ENCODE measurements around the gene WDR73.

GRCh38 chr15:84621358-84621979, 32.6 kb downstream of the WDR73 start:
- TF ChIP-seq MAX (IDR thresholded peaks at IDR 0.05; ENCODE audit: low read depth, low read length), result no peak
- TF ChIP-seq MXI1 (IDR thresholded peaks at IDR 0.05; ENCODE audit: low read depth, low read length), result no peak
- TF ChIP-seq SRF (IDR thresholded peaks at IDR 0.05; ENCODE audit: low read depth in 2 of 2, low read length in 2 of 2), result no peak
- no peak for TF ChIP-seq NFXL1 (IDR thresholded peaks at IDR 0.05; ENCODE audit: borderline replicate concordance)
- no peak for TF ChIP-seq SIN3A (IDR thresholded peaks at IDR 0.05; ENCODE audit: low read depth, low read length)
- TF ChIP-seq ELK1 (IDR thresholded peaks at IDR 0.05; ENCODE audit: low read depth, low read length), result no peak
- TF ChIP-seq CTCF (IDR thresholded peaks at IDR 0.05 in 2 of 3, conservative IDR thresholded peaks at IDR 0.05 in 1 of 3; ENCODE audit: control insufficient read depth in 2 of 3, extremely low read depth in 1 of 3, insufficient read depth in 1 of 3, low read depth in 3 of 3, low read length in 3 of 3), result no peak
